ENCODE measurements around the gene TET3.

GRCh38 chr2:73999881-74000597, 15.3 kb downstream of the TET3 start:
- TF ChIP-seq CTCF (optimal IDR thresholded peaks at IDR 0.05 in 1 of 3, IDR thresholded peaks at IDR 0.05 in 1 of 3, conservative IDR thresholded peaks at IDR 0.05 in 1 of 3; ENCODE audit: extremely low read depth in 1 of 3, insufficient read depth in 2 of 3, low read length in 3 of 3) = no peak
- TF ChIP-seq EZH2 (IDR thresholded peaks at IDR 0.05; ENCODE audit: low read length) = no peak

All from keratinocyte (primary cell).